GM15510 (cell line): ENCODE measurements around the gene TUT4.

ENCODE experiments used
- POLR2A ChIP-seq: IDR thresholded peaks from 3 replicates; pipeline ENCODE4 v1.6.1; 2011; ENCODE audit warnings: borderline replicate concordance; ENCODE audit not compliant: insufficient read length; ENCODE audit errors: extremely low read depth

TUT4 gene

GRCh38 chr1:52463891-52464290 is 89.0 kb downstream of the TUT4 start:
- TF ChIP-seq POLR2A: no peak

GRCh38 chr1:52461821-52462220 is 91.1 kb downstream of the TUT4 start:
- TF ChIP-seq POLR2A: no peak

- no peak for TF ChIP-seq POLR2A
Measured at GRCh38 chr1:52460694-52461093, 92.2 kb downstream of the TUT4 start.

GRCh38 chr1:52455686-52456085 is 97.2 kb downstream of the TUT4 start:
- TF ChIP-seq POLR2A: no peak

- TF ChIP-seq POLR2A: no peak
Measured at GRCh38 chr1:52454779-52455178, 98.1 kb downstream of the TUT4 start.

GRCh38 chr1:52454127-52454526 is 98.8 kb downstream of the TUT4 start:
- TF ChIP-seq POLR2A: no peak

GRCh38 chr1:52444463-52444862 is 108.4 kb downstream of the TUT4 start:
- no peak for TF ChIP-seq POLR2A

GRCh38 chr1:52439976-52440375 is 112.9 kb downstream of the TUT4 start:
- TF ChIP-seq POLR2A: no peak

- no peak for TF ChIP-seq POLR2A
Measured at GRCh38 chr1:52436817-52437216, 116.1 kb downstream of the TUT4 start.

GRCh38 chr1:52435650-52436049 is 117.2 kb downstream of the TUT4 start:
- TF ChIP-seq POLR2A: no peak

GRCh38 chr1:52435211-52435610 is 117.7 kb downstream of the TUT4 start:
- TF ChIP-seq POLR2A: no peak

- no peak for TF ChIP-seq POLR2A
Measured at GRCh38 chr1:52432807-52433206, 120.1 kb downstream of the TUT4 start.

GRCh38 chr1:52427152-52427551 is 125.7 kb downstream of the TUT4 start:
- no peak for TF ChIP-seq POLR2A

- no peak for TF ChIP-seq POLR2A
Measured at GRCh38 chr1:52426371-52426770, 126.5 kb downstream of the TUT4 start.

- no peak for TF ChIP-seq POLR2A
Measured at GRCh38 chr1:52424813-52425212, 128.1 kb downstream of the TUT4 start.

GRCh38 chr1:52424231-52424636 is 128.7 kb downstream of the TUT4 start:
- no peak for TF ChIP-seq POLR2A

GRCh38 chr1:52423771-52424170 is 129.1 kb downstream of the TUT4 start:
- no peak for TF ChIP-seq POLR2A

- no peak for TF ChIP-seq POLR2A
Measured at GRCh38 chr1:52423055-52423454, 129.8 kb downstream of the TUT4 start.

GRCh38 chr1:52420713-52421112 is 132.2 kb downstream of the TUT4 start:
- TF ChIP-seq POLR2A: no peak

GRCh38 chr1:52416811-52417210 is 136.1 kb downstream of the TUT4 start:
- TF ChIP-seq POLR2A: no peak
